MM.1S (cell line): Measurements from ENCODE around the gene SLC6A3.

Experiments used
- DNase-seq: peaks from one replicate; pipeline ENCODE4 v3.0.0-alpha.2; 2015
- H2AFZ ChIP-seq: fragments of 300-600 bp; sonication (generic); 2 replicates; pipeline ENCODE4 v1.6.0; 2016; ENCODE audit warnings: antibody characterized with exemption, low read length
- H3F3A ChIP-seq: fragments of 300-600 bp; sonication (generic); 2 replicates; pipeline ENCODE4 v1.6.1; 2016; ENCODE audit warnings: mild to moderate bottlenecking, antibody characterized with exemption, low read length, moderate library complexity, mixed read lengths; ENCODE audit not compliant: insufficient read depth
- H3K27ac ChIP-seq: fragments of 300-600 bp; sonication (generic); 2 replicates; pipeline ENCODE4 v1.5.1; 2016; ENCODE audit warnings: mild to moderate bottlenecking, low read length
- H3K27me3 ChIP-seq: fragments of 300-600 bp; sonication (generic); replicated peaks from 2 replicates; pipeline ENCODE4 v1.6.0; 2016; ENCODE audit warnings: low read length; ENCODE audit not compliant: insufficient read depth
- H3K36me3 ChIP-seq: fragments of 300-600 bp; sonication (generic); replicated peaks from 2 replicates; pipeline ENCODE4 v1.6.1; 2016; ENCODE audit warnings: mild to moderate bottlenecking, low read length, mixed read lengths; ENCODE audit not compliant: insufficient read depth
- H3K4me1 ChIP-seq: fragments of 300-600 bp; sonication (generic); 2 replicates; pipeline ENCODE4 v1.6.1; 2016; ENCODE audit warnings: low read length, mixed read lengths
- H3K4me2 ChIP-seq: fragments of 300-600 bp; sonication (generic); 2 replicates; pipeline ENCODE4 v1.6.0; 2016; ENCODE audit warnings: low read depth, low read length
- H3K4me3 ChIP-seq: fragments of 300-600 bp; sonication (generic); 2 replicates; pipeline ENCODE4 v1.5.1; 2016; ENCODE audit warnings: low read length, mixed read lengths
- H3K79me2 ChIP-seq: fragments of 300-600 bp; sonication (generic); 2 replicates; pipeline ENCODE4 v1.6.1; 2016; ENCODE audit warnings: mixed run types, low read length, mixed read lengths
- H3K9ac ChIP-seq: fragments of 300-600 bp; sonication (generic); 2 replicates; pipeline ENCODE4 v1.6.1; 2016; ENCODE audit warnings: low read length, mixed read lengths
- H3K9me2 ChIP-seq: fragments of 300-600 bp; sonication (generic); replicated peaks from 2 replicates; pipeline ENCODE4 v1.6.1; 2016; ENCODE audit warnings: mild to moderate bottlenecking, low read length, mixed read lengths; ENCODE audit not compliant: insufficient read depth
- H3K9me3 ChIP-seq: fragments of 300-600 bp; sonication (generic); replicated peaks from 2 replicates; pipeline ENCODE4 v1.6.1; 2016; ENCODE audit warnings: mild to moderate bottlenecking, low read length, mixed read lengths; ENCODE audit not compliant: insufficient read depth
- H4K20me1 ChIP-seq: fragments of 300-600 bp; sonication (generic); 2 replicates; pipeline ENCODE4 v1.6.1; 2016; ENCODE audit warnings: mild to moderate bottlenecking, low read length, moderate library complexity, mixed read lengths; ENCODE audit not compliant: insufficient read depth
- CTCF ChIP-seq: fragments of 300-600 bp; sonication (generic); IDR thresholded peaks from 2 replicates; pipeline ENCODE4 v1.5.1; 2016; ENCODE audit warnings: antibody characterized with exemption, low read length, mixed read lengths
- EZH2 ChIP-seq: fragments of 300-600 bp; sonication (generic); optimal IDR thresholded peaks from 2 replicates; pipeline ENCODE3; 2017; ENCODE audit warnings: low read depth, mild to moderate bottlenecking, antibody characterized with exemption, low read length, mixed read lengths
- EZH2phosphoT487 ChIP-seq: fragments of 300-600 bp; sonication (generic); IDR thresholded peaks from 2 replicates; pipeline ENCODE4 v1.6.1; 2018; ENCODE audit warnings: antibody characterized with exemption, low read length

SLC6A3 gene

GRCh38 chr5:1415626-1416360 is 29.4 kb downstream of the SLC6A3 start:
- H3F3A ChIP-seq = no peaks in the 10 kb centered on the region
- no peaks in the 10 kb centered on the region for H3K4me1 ChIP-seq
- H3K27me3 ChIP-seq = peaks cover 64% of the 10 kb centered on the region

GRCh38 chr5:1415059-1415425 is 30.2 kb downstream of the SLC6A3 start:
- H3K4me2 ChIP-seq = no peak overlapping the region
- no peaks in the 10 kb centered on the region for H3K4me1 ChIP-seq
- no peak for TF ChIP-seq CTCF
- TF ChIP-seq EZH2phosphoT487 = no peak
- no peak for TF ChIP-seq EZH2
- H2AFZ ChIP-seq = no peak overlapping the region
- H3K36me3 ChIP-seq = no peaks in the 10 kb centered on the region
- H3K9ac ChIP-seq = no peak overlapping the region
- H3K79me2 ChIP-seq = no peaks in the 10 kb centered on the region
- H3K9me3 ChIP-seq = no peaks in the 10 kb centered on the region
- H3K27ac ChIP-seq = no peak overlapping the region
- no peak for DNase-seq
- H3K9me2 ChIP-seq = no peaks in the 10 kb centered on the region
- H4K20me1 ChIP-seq = no peaks in the 10 kb centered on the region
- no peak overlapping the region for H3K4me3 ChIP-seq
- H3F3A ChIP-seq = no peaks in the 10 kb centered on the region
- H3K27me3 ChIP-seq = peaks cover 66% of the 10 kb centered on the region

More at GRCh38 chr5:1415626-1416360, 29.4 kb downstream of the SLC6A3 start:
- TF ChIP-seq EZH2phosphoT487 (no peak), EZH2 (no peak), CTCF (no peak)
- H2AFZ ChIP-seq = no peak overlapping the region
- no peak overlapping the region for H3K27ac ChIP-seq
- H3K79me2 ChIP-seq = no peaks in the 10 kb centered on the region
- no peak overlapping the region for H3K4me3 ChIP-seq
- no peak overlapping the region for H3K4me2 ChIP-seq
- no peak for DNase-seq
- no peak overlapping the region for H3K9ac ChIP-seq
- H4K20me1 ChIP-seq = no peaks in the 10 kb centered on the region
- H3K9me2 ChIP-seq = no peaks in the 10 kb centered on the region
- no peaks in the 10 kb centered on the region for H3K36me3 ChIP-seq
- H3K9me3 ChIP-seq = no peaks in the 10 kb centered on the region

GRCh38 chr5:1414311-1415058 is 30.8 kb downstream of the SLC6A3 start:
- DNase-seq = no peak

More at GRCh38 chr5:1414311-1415058, 30.8 kb downstream of the SLC6A3 start:
- Histone ChIP-seq H3K27me3 (peaks cover 69% of the 10 kb centered on the region), H3K4me1 (no peaks in the 10 kb centered on the region), H3K9me2 (no peaks in the 10 kb centered on the region), H2AFZ (no peak overlapping the region), H3F3A (no peaks in the 10 kb centered on the region), H3K27ac (no peak overlapping the region), H3K9me3 (no peaks in the 10 kb centered on the region), H3K9ac (no peak overlapping the region), H3K79me2 (no peaks in the 10 kb centered on the region), H3K36me3 (no peaks in the 10 kb centered on the region), H4K20me1 (no peaks in the 10 kb centered on the region), H3K4me3 (no peak overlapping the region), H3K4me2 (no peak overlapping the region)
- TF ChIP-seq EZH2phosphoT487 (no peak), CTCF (no peak), EZH2 (no peak)
